HFFc6 (cell line): ENCODE results near the gene SLC12A8. TPM values are rescaled to one million over a fixed set of nuclear protein-coding genes. Genes with fewer than 3 reads are reported as not detected.

Experiments used
- DNase-seq: peaks from one replicate; pipeline ENCODE4 v3.0.0-alpha.2; 2018
- H3K27ac Mint-ChIP-seq: 2 replicates; pipeline ENCODE4 v1.8.0; 2020; ENCODE audit warnings: mild to moderate bottlenecking, mixed read lengths
- H3K27me3 Mint-ChIP-seq: 2 replicates; pipeline ENCODE4 v1.8.0; 2021; ENCODE audit warnings: mild to moderate bottlenecking, moderate library complexity, mixed read lengths; ENCODE audit not compliant: insufficient read depth
- H3K36me3 Mint-ChIP-seq: 2 replicates; pipeline ENCODE4 v1.8.0; 2021; ENCODE audit warnings: low read depth, mixed read lengths
- H3K4me1 Mint-ChIP-seq: 2 replicates; pipeline ENCODE4 v1.8.0; 2020; ENCODE audit warnings: low read depth, mixed read lengths
- H3K4me3 Mint-ChIP-seq: 2 replicates; pipeline ENCODE4 v1.8.0; 2020; ENCODE audit warnings: mild to moderate bottlenecking, moderate library complexity, mixed read lengths
- H3K9me3 Mint-ChIP-seq: 2 replicates; pipeline ENCODE4 v1.8.0; 2020; ENCODE audit warnings: mild to moderate bottlenecking, mixed read lengths
- total RNA-seq, 6 experiments: library from RNA; stranded (reverse); fragmentation: NEBNext Ultra II Directional; extraction: Animal tissue kit (Norgen Biotek cat#: 25700); gene quantifications; 2 replicates in 1 of 6; 3 replicates in 5 of 6; pipeline ENCODE4 v1.2.3, GENCODE V29; 2021
- TF ChIP-seq, protein P1 (sequence below): fragments of 200-600 bp; sonication (generic); IDR thresholded peaks from 2 replicates; pipeline ENCODE4 v1.5.0; 2021; ENCODE audit warnings: antibody characterized with exemption, mild to moderate bottlenecking

The SLC12A8 gene
- total RNA-seq, 6 experiments from 2014 or later = 1.8 to 4.6 (median 3.7) TPM

GRCh38 chr3:125137358-125138033 lies 75.1 kb downstream of the SLC12A8 start:
- Mint-ChIP-seq H3K27me3 (no peaks in the 10 kb centered on the region; the same call in 1 of the 2 replicates), H3K36me3 (peaks cover 4% of the 10 kb centered on the region; the same call in 1 of the 2 replicates), H3K9me3 (no peaks in the 10 kb centered on the region), H3K27ac (peak overlapping the region; percentile 76), H3K4me1 (peaks cover 52% of the 10 kb centered on the region), H3K4me3 (no peak overlapping the region)
- DNase-seq = peak; percentile 69
- TF ChIP-seq, protein P1, sequence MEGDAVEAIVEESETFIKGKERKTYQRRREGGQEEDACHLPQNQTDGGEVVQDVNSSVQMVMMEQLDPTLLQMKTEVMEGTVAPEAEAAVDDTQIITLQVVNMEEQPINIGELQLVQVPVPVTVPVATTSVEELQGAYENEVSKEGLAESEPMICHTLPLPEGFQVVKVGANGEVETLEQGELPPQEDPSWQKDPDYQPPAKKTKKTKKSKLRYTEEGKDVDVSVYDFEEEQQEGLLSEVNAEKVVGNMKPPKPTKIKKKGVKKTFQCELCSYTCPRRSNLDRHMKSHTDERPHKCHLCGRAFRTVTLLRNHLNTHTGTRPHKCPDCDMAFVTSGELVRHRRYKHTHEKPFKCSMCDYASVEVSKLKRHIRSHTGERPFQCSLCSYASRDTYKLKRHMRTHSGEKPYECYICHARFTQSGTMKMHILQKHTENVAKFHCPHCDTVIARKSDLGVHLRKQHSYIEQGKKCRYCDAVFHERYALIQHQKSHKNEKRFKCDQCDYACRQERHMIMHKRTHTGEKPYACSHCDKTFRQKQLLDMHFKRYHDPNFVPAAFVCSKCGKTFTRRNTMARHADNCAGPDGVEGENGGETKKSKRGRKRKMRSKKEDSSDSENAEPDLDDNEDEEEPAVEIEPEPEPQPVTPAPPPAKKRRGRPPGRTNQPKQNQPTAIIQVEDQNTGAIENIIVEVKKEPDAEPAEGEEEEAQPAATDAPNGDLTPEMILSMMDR = no peak

GRCh38 chr3:125136966-125137357 lies 75.6 kb downstream of the SLC12A8 start:
- DNase-seq = no peak
- Mint-ChIP-seq H3K9me3 (no peaks in the 10 kb centered on the region), H3K4me1 (peaks cover 49% of the 10 kb centered on the region), H3K36me3 (peaks cover 4% of the 10 kb centered on the region; the same call in 1 of the 2 replicates), H3K27me3 (no peaks in the 10 kb centered on the region; the same call in 1 of the 2 replicates), H3K4me3 (no peak overlapping the region), H3K27ac (peak overlapping the region; percentile 76; the same call in 1 of the 2 replicates)
- TF ChIP-seq, protein P1 = no peak

DNA sequence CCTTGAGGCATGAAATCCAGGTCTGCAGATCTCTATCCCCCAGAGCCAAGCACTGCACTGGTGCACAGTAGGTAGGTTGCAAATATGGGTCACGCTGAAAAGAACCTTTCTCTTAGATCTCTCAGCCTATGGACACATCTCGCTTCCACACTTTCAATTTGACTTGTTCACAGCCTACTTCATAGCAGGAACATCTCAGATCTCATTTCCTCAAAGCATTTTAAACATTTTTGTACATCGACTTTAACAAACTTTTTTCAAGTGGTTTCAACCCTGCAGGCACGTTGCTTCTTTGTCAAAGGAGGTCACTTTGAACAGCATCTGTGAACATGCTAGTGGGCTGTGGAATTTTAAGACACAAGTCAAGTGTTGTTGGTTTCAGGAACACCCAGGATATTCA lies 76.0 kb downstream of the SLC12A8 start:
- Mint-ChIP-seq H3K9me3 (no peaks in the 10 kb centered on the region), H3K4me3 (no peak overlapping the region), H3K36me3 (peaks cover 4% of the 10 kb centered on the region; the same call in 1 of the 2 replicates), H3K27me3 (no peaks in the 10 kb centered on the region; the same call in none of the 2 replicates), H3K4me1 (peaks cover 49% of the 10 kb centered on the region), H3K27ac (no peak overlapping the region)
- no peak for DNase-seq
- TF ChIP-seq, protein P1 = no peak

DNA sequence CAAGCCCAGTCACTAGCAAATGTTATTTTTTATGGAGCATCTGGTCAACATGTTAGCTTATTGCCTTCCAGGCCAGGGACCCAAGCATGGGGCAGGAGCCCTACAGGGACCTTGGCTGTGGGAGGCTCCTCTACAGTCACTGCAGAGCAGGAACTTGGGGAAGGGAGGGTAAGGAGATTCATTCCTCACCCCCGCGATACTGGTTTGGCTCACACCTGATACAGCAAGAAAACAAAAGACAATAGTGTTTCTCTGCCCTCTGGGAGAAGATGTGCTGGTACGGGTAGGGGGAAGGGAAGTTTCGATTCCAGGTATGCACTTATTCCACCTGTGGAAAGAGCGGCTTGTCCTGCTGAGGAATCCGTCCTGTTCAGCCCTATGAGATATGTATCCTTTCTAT lies 77.6 kb downstream of the SLC12A8 start:
- DNase-seq = no peak
- H3K27ac Mint-ChIP-seq = no peak overlapping the region
- peaks cover 48% of the 10 kb centered on the region for H3K4me1 Mint-ChIP-seq
- H3K4me3 Mint-ChIP-seq = no peak overlapping the region
- H3K9me3 Mint-ChIP-seq = no peaks in the 10 kb centered on the region
- TF ChIP-seq, protein P1 = no peak
- H3K36me3 Mint-ChIP-seq = peaks cover 4% of the 10 kb centered on the region; the same call in 1 of the 2 replicates
- peaks cover 2% of the 10 kb centered on the region for H3K27me3 Mint-ChIP-seq

DNA sequence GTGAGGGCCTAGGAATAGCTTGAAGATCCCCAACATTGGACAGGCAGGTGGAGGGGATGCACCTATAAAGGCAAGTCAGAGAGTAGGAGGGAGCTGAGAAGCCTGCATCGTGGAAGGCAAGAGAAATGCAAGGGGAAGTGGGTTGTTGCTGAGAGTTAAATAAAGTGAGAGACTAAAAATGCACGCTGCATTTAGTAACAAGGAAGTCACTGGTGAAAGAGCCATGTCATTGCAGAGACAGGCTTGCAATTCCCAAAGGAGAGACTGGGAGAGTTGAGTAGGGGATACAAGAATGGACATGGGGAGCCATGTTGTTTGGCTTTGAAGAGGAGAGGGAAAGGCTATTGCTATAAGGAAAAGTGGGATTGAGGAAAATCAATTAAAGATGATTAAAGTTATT lies 79.7 kb downstream of the SLC12A8 start:
- Mint-ChIP-seq H3K4me3 (no peak overlapping the region), H3K4me1 (peaks cover 47% of the 10 kb centered on the region), H3K36me3 (peaks cover 4% of the 10 kb centered on the region; the same call in 1 of the 2 replicates), H3K9me3 (no peaks in the 10 kb centered on the region), H3K27me3 (peaks cover 2% of the 10 kb centered on the region), H3K27ac (no peak overlapping the region)
- no peak for DNase-seq
- TF ChIP-seq, protein P1 = no peak
